ENCODE measurements around the gene SEL1L.
A peak's percentile ranks its signal among the peaks of the same experiment; 100 is the strongest.
"Not testable (repeated sequence)": the region's sequence is repeated elsewhere in the genome, so short reads cannot be mapped to it uniquely, and the experiment has no call there.

Gene SEL1L

DNA sequence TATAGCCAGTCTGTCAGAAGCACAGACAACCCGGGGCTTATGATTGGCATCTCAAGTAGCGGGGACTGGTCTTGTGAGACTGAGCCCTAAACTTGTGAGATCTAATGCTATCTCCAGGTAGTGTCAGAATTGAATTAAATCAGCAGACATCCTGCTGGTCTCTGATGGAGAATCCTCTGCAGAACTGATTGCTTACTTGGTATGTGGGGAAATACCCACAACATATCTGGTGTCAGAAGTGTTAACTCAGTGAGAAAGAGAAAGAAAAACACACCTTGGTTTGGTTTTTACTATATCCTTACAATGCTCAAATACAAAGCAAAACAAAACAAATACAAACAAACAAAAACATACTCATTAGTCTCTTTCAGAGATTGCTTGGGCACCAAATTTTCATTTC lies 10.0 kb downstream of the SEL1L start:
- DNase-seq = no peak

DNA sequence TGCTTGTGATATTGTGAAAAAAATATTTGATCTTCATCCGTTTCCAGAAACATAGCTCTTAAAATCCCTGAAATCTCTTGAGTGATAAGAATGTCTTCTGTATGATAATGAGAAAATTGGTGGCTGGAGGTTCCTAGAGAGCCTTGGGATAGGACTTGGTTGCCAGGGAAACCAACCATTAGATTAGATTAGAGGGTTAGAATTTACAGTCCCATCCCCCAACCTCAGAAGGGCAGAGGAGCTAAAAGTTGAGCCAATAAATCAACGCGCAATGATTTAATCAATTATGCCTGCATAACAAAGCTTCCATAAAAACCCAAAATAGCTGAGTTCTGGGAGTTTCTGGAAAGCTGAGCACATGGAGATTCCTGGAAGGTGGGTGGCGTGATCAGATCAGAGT lies 10.6 kb downstream of the SEL1L start:
- no peak for DNase-seq

DNA sequence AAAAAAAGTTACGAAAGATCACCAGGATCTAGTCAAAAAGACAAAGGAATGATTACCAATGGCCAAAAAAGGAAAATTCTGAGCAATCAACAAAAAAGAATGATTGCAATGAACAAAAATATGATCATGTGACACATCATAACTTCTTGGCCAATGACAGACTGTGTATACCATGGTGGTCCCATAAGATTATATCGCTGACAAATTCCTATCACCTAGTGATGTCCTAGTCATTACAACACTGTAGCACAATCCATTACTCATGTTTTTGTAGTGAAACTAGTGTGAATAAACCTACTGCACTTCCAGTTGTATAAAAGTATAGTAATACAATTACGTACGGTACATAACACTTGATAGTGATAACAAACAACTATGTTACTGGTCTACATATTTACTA lies 12.3 kb downstream of the SEL1L start:
- no peak for DNase-seq

- peak; percentile 12 for DNase-seq
Measured at GRCh38 chr14:81519200-81520011, 14.2 kb downstream of the SEL1L start.

DNA sequence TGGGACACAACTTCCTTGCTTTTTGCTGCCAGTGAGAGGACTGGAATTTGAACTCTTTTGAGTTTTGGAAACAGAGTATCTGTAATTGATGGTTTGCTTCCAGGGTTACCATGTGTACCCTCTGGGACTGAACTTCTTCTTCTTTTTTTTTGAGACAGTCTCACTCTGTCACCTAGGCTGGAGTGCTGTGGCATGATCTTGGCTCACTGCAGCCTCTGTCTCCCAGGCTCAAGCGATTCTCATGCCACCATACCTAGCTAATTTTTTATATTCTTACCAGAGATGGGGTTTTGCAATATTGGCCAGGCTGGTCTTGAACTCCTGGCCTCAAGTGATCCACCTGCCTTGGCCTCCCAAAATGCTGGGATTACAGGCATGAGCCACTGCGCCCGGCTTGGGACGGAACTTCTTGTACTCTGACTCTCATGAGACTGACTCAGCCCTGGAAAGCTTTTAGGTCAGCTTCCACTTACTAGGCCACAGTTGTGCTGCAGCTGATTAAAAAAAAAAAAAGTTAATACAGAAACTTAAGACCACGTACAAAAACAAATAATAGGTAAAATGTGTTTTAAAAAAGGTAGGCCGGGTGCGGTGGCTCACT lies 15.8 kb downstream of the SEL1L start:
- DNase-seq = no peak

DNA sequence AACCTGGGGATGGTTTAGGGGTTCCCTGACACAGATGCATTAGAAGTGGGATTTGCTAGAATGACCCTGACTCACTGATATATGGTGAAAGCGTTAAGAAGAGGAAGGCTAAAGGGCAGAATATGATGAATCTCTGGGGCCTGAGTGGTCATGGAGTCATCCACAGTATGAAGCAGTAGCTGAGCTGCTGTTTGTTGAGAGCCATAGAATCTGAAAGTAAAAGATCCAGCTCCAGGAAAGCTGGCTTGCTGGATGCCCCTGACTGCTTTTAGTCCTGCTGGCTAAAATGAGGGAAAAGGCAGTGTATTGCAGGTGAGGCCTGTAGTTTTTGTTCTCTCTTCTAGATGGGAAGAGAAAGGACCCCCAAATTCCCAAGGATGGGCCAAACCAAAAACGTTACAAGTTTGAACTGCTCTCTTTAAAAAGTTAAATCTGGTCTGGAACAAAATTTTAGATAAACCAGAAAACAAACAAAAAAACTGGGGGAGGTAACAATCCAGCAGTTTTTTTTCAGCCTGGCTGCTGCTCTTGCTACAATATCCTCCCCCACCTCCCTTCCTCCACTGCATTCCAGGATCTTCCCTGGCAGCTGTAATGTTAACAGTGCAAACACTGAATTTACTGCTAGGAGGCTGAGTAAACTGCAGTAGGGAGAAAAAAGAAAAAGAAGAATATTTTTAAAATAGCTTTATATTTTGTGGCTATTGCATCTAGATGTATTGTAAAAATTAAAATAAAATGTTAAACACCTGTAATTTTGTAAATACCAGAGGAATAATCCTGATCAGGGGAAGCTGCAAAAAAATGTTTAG lies 16.5 kb downstream of the SEL1L start:
- DNase-seq = no peak

GRCh38 chr14:81515927-81516326 lies 17.7 kb downstream of the SEL1L start:
- DNase-seq = not testable (repeated sequence)

DNA sequence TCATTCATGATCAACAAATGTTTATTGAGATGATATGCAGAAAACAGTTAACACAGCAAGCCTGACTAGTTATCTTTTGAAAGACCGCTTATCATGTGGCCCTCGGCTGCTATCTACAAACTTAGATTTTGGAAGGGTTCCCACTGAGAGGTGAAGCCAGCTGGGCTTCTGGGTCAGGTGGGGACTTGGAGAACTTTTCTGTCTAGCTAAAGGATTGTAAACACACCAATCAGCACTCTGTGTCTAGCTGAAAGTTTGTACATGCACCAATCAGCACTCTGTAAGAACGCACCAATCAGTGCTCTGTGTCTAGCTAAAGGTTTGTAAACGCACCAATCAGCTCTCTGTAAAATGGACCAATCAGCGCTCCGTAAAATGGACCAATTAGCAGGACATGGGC lies 20.8 kb downstream of the SEL1L start:
- DNase-seq = not testable (repeated sequence)

GRCh38 chr14:81511111-81511904 lies 22.3 kb downstream of the SEL1L start:
- no peak for DNase-seq

DNA sequence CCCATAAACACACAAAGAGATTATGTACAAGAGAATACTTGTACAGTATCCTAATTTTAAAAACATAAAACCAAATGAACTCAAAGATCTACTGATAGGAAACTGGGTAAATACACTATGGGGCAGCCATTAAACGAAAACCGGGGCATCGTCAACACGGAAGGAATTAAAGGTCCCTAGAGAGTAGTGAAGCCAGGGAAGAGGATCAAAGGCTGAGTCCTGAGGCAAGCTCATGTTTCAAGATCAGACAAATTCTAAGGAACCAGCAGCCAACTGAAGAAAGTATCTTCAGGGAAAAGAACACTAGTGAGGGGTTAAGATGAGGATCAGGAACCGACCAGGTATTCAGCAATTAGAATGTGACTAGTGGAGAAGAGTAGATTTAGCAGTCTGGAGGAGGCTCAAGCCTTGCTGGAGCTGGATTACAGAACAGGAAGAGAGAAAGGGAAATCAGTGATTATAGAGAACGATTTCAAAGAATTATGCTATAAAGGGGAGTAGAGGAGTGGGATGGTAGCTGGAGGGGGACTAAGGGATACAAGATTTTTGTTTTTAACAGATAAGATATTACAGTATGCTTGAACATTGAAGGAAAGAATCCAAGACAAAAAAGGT lies 23.7 kb downstream of the SEL1L start:
- no peak for DNase-seq

- no peak for DNase-seq
Measured at GRCh38 chr14:81509321-81509720, 24.3 kb downstream of the SEL1L start.

GRCh38 chr14:81506487-81506886 lies 27.2 kb downstream of the SEL1L start:
- no peak for DNase-seq

GRCh38 chr14:81504864-81505263 lies 28.8 kb downstream of the SEL1L start:
- DNase-seq = no peak

GRCh38 chr14:81485781-81486180 lies 47.9 kb downstream of the SEL1L start:
- DNase-seq = no peak

DNA sequence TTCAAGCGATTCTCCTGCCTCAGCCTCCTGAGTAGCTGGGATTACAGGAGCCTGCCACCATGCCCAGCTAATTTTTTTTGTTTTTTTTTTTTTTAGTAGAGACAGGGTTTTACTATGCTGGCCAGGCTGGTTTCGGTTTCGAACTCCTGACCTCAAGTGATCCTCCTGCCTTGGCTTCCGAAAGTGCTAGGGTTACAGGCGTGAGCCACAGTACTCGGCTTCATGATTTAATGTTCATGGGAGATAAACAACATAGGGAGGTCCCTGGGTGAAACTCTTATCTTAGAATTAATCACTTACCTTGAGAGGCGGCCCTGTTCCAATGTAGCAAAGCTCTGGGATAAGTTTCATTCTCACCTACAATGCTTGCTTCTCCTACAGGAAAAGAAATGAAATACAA lies 48.3 kb downstream of the SEL1L start:
- peak; percentile 54 for DNase-seq

DNA sequence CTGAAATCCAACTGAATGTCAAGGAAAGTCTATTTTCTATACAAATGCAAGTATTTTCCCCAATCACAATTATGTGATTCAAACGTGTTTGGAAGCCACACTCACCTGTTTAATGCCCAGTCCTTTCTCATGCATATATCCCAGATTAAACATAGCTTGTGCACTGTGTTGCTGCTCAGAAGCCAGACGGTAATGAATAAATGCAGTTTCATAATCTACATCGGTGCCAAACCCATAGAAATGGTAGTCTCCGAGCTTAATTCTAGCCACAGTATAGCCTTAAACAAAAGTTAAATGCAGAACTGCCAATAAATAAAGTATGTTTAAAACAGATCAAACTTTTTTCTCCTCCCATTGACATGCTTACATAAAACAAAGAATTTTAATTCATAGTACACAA lies 49.5 kb downstream of the SEL1L start:
- no peak for DNase-seq

GRCh38 chr14:81480741-81481140 lies 52.9 kb downstream of the SEL1L start:
- peak; percentile 28 for DNase-seq

- DNase-seq = no peak
Measured at GRCh38 chr14:81478446-81478845, 55.2 kb downstream of the SEL1L start.

- DNase-seq = no peak
Measured at GRCh38 chr14:81476816-81477215, 56.8 kb downstream of the SEL1L start.

- no peak for DNase-seq
Measured at GRCh38 chr14:81474685-81475324, 58.8 kb downstream of the SEL1L start.

- DNase-seq = peak; percentile 36
Measured at GRCh38 chr14:81474148-81474492, 59.5 kb downstream of the SEL1L start.

Data from CD4-positive, alpha-beta T cell treated with Interleukin-21 for 1 hour (primary cell).